ENCODE data around the gene ROBO1.

ROBO1 gene

DNA sequence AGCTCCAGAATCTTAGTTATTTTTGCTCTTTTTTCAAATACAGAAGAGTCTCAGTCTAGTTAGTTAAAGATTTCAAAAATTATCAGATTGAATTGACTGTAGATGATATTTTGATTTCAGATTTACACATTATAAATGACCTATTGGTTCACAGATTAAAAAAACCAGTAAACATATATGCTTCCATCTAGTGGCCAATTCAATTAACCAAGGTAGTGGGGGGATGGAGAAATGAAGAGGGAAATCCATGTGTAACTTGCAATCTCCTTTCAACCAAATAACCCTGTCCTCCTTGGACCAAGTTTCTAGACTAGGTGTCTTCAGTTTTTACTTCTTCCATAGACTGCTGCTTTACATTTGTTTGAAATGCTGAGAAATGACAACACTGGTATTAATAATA, 789.8 kb downstream of the ROBO1 start:
- no peak overlapping the region for H3K4me2 ChIP-seq (ENCODE audit: low read depth, low read length, poor library complexity, severe bottlenecking)
- H3K36me3 ChIP-seq (ENCODE audit: low read length): no peaks in the 10 kb centered on the region
- H3K79me2 ChIP-seq (ENCODE audit: insufficient read depth, low read length): no peaks in the 10 kb centered on the region
- no peak overlapping the region for H3K4me3 ChIP-seq (ENCODE audit: insufficient read depth, low read length, poor library complexity, severe bottlenecking)
- H3K27ac ChIP-seq (ENCODE audit: low read depth, low read length): no peak overlapping the region
- H3F3A ChIP-seq (ENCODE audit: insufficient read depth): no peaks in the 10 kb centered on the region
- no peaks in the 10 kb centered on the region for H4K20me1 ChIP-seq (ENCODE audit: low read depth, low read length)
- H3K27me3 ChIP-seq (ENCODE audit: low read length): no peaks in the 10 kb centered on the region
- TF ChIP-seq, protein P1, sequence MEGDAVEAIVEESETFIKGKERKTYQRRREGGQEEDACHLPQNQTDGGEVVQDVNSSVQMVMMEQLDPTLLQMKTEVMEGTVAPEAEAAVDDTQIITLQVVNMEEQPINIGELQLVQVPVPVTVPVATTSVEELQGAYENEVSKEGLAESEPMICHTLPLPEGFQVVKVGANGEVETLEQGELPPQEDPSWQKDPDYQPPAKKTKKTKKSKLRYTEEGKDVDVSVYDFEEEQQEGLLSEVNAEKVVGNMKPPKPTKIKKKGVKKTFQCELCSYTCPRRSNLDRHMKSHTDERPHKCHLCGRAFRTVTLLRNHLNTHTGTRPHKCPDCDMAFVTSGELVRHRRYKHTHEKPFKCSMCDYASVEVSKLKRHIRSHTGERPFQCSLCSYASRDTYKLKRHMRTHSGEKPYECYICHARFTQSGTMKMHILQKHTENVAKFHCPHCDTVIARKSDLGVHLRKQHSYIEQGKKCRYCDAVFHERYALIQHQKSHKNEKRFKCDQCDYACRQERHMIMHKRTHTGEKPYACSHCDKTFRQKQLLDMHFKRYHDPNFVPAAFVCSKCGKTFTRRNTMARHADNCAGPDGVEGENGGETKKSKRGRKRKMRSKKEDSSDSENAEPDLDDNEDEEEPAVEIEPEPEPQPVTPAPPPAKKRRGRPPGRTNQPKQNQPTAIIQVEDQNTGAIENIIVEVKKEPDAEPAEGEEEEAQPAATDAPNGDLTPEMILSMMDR (IDR thresholded peaks at IDR 0.05; ENCODE audit: insufficient read depth, low read length, poor library complexity, severe bottlenecking): no peak
- no peak for TF ChIP-seq EZH2phosphoT487 (conservative IDR thresholded peaks at IDR 0.05; ENCODE audit: low read length)
- no peak overlapping the region for H2AFZ ChIP-seq (ENCODE audit: low read depth, low read length, severe bottlenecking)
- no peaks in the 10 kb centered on the region for H3K9me3 ChIP-seq (ENCODE audit: insufficient read depth, low read length)
- no peaks in the 10 kb centered on the region for H3K9me2 ChIP-seq (replicated peaks; ENCODE audit: insufficient read depth, low read length)
- H3K9ac ChIP-seq (ENCODE audit: low read length): no peak overlapping the region

DNA sequence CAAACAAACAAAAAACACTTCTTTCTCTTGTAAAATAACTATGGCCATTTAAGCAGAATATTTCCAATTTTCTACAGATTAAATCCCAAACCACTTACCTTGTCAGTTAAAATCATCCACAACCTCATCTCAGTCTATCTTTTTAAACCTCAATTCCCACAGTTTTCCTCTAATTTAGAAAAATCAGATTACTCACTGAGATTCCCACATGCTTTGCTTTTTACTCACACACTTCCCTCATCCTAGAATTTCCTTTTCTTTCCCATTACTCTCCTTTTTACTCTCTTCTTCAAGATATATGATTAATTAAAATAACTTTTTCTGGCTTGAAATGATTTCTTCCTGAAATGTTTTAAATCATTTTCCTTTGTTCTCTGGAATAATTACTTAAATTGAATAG, 790.7 kb downstream of the ROBO1 start:
- Histone ChIP-seq H3K4me3 (ENCODE audit: insufficient read depth, low read length, poor library complexity, severe bottlenecking) (no peak overlapping the region), H3K27ac (ENCODE audit: low read depth, low read length) (no peak overlapping the region), H2AFZ (ENCODE audit: low read depth, low read length, severe bottlenecking) (no peak overlapping the region), H3K9me2 (replicated peaks; ENCODE audit: insufficient read depth, low read length) (no peaks in the 10 kb centered on the region), H3F3A (ENCODE audit: insufficient read depth) (no peaks in the 10 kb centered on the region), H3K9me3 (ENCODE audit: insufficient read depth, low read length) (no peaks in the 10 kb centered on the region), H3K9ac (ENCODE audit: low read length) (no peak overlapping the region), H4K20me1 (ENCODE audit: low read depth, low read length) (no peaks in the 10 kb centered on the region), H3K4me2 (ENCODE audit: low read depth, low read length, poor library complexity, severe bottlenecking) (no peak overlapping the region), H3K79me2 (ENCODE audit: insufficient read depth, low read length) (no peaks in the 10 kb centered on the region), H3K36me3 (ENCODE audit: low read length) (no peaks in the 10 kb centered on the region), H3K27me3 (ENCODE audit: low read length) (no peaks in the 10 kb centered on the region)
- TF ChIP-seq EZH2phosphoT487 (conservative IDR thresholded peaks at IDR 0.05; ENCODE audit: low read length): no peak
- TF ChIP-seq, protein P1 (IDR thresholded peaks at IDR 0.05; ENCODE audit: insufficient read depth, low read length, poor library complexity, severe bottlenecking): no peak

DNA sequence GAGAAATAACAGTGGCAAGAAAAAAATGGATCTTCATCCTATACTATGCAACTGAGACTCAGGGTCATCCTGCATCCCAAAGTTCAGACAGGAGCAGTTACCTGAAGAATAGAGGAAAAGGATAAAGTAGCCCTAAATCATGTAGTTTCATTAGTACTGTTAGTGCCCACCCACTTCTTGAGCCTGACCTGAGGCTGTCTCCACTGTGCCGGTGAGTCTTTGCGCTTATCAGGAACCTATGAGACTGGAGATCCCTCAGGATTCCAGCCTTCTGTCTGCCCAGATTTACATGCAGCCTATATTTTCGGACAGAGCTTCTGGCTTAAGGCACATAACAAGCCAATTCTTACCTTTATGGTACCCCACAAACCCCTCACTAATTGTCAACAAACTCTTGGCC, 791.6 kb downstream of the ROBO1 start:
- Histone ChIP-seq H2AFZ (ENCODE audit: low read depth, low read length, severe bottlenecking) (no peak overlapping the region), H3K9me3 (ENCODE audit: insufficient read depth, low read length) (no peaks in the 10 kb centered on the region), H3K4me2 (ENCODE audit: low read depth, low read length, poor library complexity, severe bottlenecking) (no peak overlapping the region), H3K9ac (ENCODE audit: low read length) (no peak overlapping the region), H3F3A (ENCODE audit: insufficient read depth) (no peaks in the 10 kb centered on the region), H4K20me1 (ENCODE audit: low read depth, low read length) (no peaks in the 10 kb centered on the region), H3K27me3 (ENCODE audit: low read length) (no peaks in the 10 kb centered on the region), H3K4me3 (ENCODE audit: insufficient read depth, low read length, poor library complexity, severe bottlenecking) (no peak overlapping the region), H3K36me3 (ENCODE audit: low read length) (no peaks in the 10 kb centered on the region), H3K79me2 (ENCODE audit: insufficient read depth, low read length) (no peaks in the 10 kb centered on the region), H3K9me2 (replicated peaks; ENCODE audit: insufficient read depth, low read length) (no peaks in the 10 kb centered on the region), H3K27ac (ENCODE audit: low read depth, low read length) (no peak overlapping the region)
- no peak for TF ChIP-seq EZH2phosphoT487 (conservative IDR thresholded peaks at IDR 0.05; ENCODE audit: low read length)
- TF ChIP-seq, protein P1 (IDR thresholded peaks at IDR 0.05; ENCODE audit: insufficient read depth, low read length, poor library complexity, severe bottlenecking): no peak
